Activated CD8-positive, alpha-beta T cell treated with anti-CD3 and anti-CD28 coated beads for 36 hours (primary cell): ENCODE results near the gene CAPN12. TPM values are rescaled to one million over a fixed set of nuclear protein-coding genes. Genes with fewer than 3 reads are reported as not detected.

ENCODE experiments used
- ATAC-seq: fragments of 200-7000 bp; cut with Tn5 transposase; one replicate; pipeline ENCODE4 v1.10.0; 2021; ENCODE audit warnings: mild to moderate bottlenecking, moderate library complexity
- CTCF ChIA-PET: fragments of 350-600 bp; sonication (Branson Sonifier 250); formaldehyde crosslinking; loops from one replicate; lab custom pipeline; 2021; ENCODE audit warnings: antibody characterized with exemption; lab: Charles Lee
- POLR2A ChIA-PET: fragments of 350-600 bp; sonication (Branson Sonifier 250); formaldehyde crosslinking; loops from one replicate; lab custom pipeline; 2021; ENCODE audit warnings: antibody characterized with exemption; lab: Charles Lee
- DNase-seq: peaks from one replicate; pipeline ENCODE4 v3.0.0-alpha.2; 2020
- H3K27ac Mint-ChIP-seq: one replicate; pipeline ENCODE4 v1.8.0; 2021; ENCODE audit warnings: mild to moderate bottlenecking, mixed read lengths
- H3K27me3 Mint-ChIP-seq: one replicate; pipeline ENCODE4 v1.8.0; 2021; ENCODE audit warnings: mixed read lengths
- H3K36me3 Mint-ChIP-seq: one replicate; pipeline ENCODE4 v1.8.0; 2021; ENCODE audit warnings: low read depth, mixed read lengths
- H3K4me1 Mint-ChIP-seq: one replicate; pipeline ENCODE4 v1.8.0; 2021; ENCODE audit warnings: low read depth, mixed read lengths
- H3K4me3 Mint-ChIP-seq: one replicate; pipeline ENCODE4 v1.8.0; 2021; ENCODE audit warnings: mild to moderate bottlenecking, moderate library complexity, mixed read lengths
- H3K9me3 Mint-ChIP-seq: one replicate; pipeline ENCODE4 v1.8.0; 2021; ENCODE audit warnings: mixed read lengths
- CTCF ChIP-seq: fragments of 200-600 bp; IDR thresholded peaks from one replicate; pipeline ENCODE4 v1.8.0; 2022; ENCODE audit warnings: antibody characterized with exemption, mild to moderate bottlenecking
- intact Hi-C: fragments of 100-400 bp; cut with micrococcal nuclease; formaldehyde crosslinking; loops from one replicate; pipeline ENCODE4 v1.10.0; 2022
- total RNA-seq, 2 experiments: library from RNA; stranded (reverse); gene quantifications; one replicate each; pipeline ENCODE4 v1.2.3, GENCODE V29; 2021

CAPN12 gene
- total RNA-seq, 2 experiments from 2014 or later: 19.6 to 22.7 TPM

- CTCF ChIA-PET: no interaction called here
- Mint-ChIP-seq H3K36me3 (no peaks in the 10 kb centered on the region), H3K27me3 (peaks cover 4% of the 10 kb centered on the region), H3K9me3 (no peaks in the 10 kb centered on the region), H3K4me1 (peaks cover 44% of the 10 kb centered on the region), H3K27ac (peak overlapping the region; percentile 20), H3K4me3 (peak overlapping the region; percentile 64)
- peak; percentile 86 for DNase-seq
- intact Hi-C loops: loop anchor here (10.0 kb wide), 2 partner anchors 108 to 198 kb away; partner anchors contain the start of genes HNRNPL, MRPS12 and SARS2
- POLR2A ChIA-PET: interaction anchor here (0.7 to 1.3 kb wide), 2 partner anchors 104 to 142 kb away, joined by 3 read pairs; no protein-coding TSS in a partner anchor
- TF ChIP-seq CTCF: no peak
- ATAC-seq: peak; percentile 53
Observed at GRCh38 chr19:38736413-38737280, 7.6 kb downstream of the CAPN12 start.

- peaks cover 4% of the 10 kb centered on the region for H3K27me3 Mint-ChIP-seq
- H3K27ac Mint-ChIP-seq: no peak overlapping the region
- ATAC-seq (peak; percentile 49), DNase-seq (peak; percentile 88)
- POLR2A ChIA-PET: interaction anchor here (1.3 kb wide), 2 partner anchors 105 to 113 kb away, joined by 3 to 4 read pairs; partner anchors contain the start of gene HNRNPL
- no peaks in the 10 kb centered on the region for H3K9me3 Mint-ChIP-seq
- peaks cover 44% of the 10 kb centered on the region for H3K4me1 Mint-ChIP-seq
- no peak for TF ChIP-seq CTCF
- intact Hi-C loops: loop anchor here (10.0 kb wide), 2 partner anchors 109 to 199 kb away; partner anchors contain the start of genes HNRNPL, MRPS12 and SARS2
- H3K36me3 Mint-ChIP-seq: no peaks in the 10 kb centered on the region
- peak overlapping the region; percentile 64 for H3K4me3 Mint-ChIP-seq
- CTCF ChIA-PET: no interaction called here
Observed at GRCh38 chr19:38736036-38736412, 8.2 kb downstream of the CAPN12 start.

GRCh38 chr19:38735257-38735686 is 9.0 kb downstream of the CAPN12 start:
- H3K27me3 Mint-ChIP-seq: peaks cover 4% of the 10 kb centered on the region
- peaks cover 4% of the 10 kb centered on the region for H3K36me3 Mint-ChIP-seq
- H3K4me3 Mint-ChIP-seq: peak overlapping the region; percentile 68
- intact Hi-C loops: loop anchor here (10.0 kb wide), 2 partner anchors 110 to 200 kb away; partner anchors contain the start of genes HNRNPL, MRPS12 and SARS2
- TF ChIP-seq CTCF: no peak
- peaks cover 44% of the 10 kb centered on the region for H3K4me1 Mint-ChIP-seq
- ChIA-PET CTCF (interaction anchor here (0.8 to 1.4 kb wide), 3 partner anchors 100 to 195 kb away, joined by 3 to 12 read pairs (median 4); partner anchors contain the start of genes MRPS12 and SARS2), POLR2A (interaction anchor here (0.5 to 1.3 kb wide), 4 partner anchors 13 to 117 kb away, joined by 3 to 4 read pairs (median 3); partner anchors contain the start of genes ACTN4, HNRNPL and MAP4K1)
- DNase-seq: peak; percentile 50
- no peaks in the 10 kb centered on the region for H3K9me3 Mint-ChIP-seq
- peak; percentile 12 for ATAC-seq
- peak overlapping the region; percentile 77 for H3K27ac Mint-ChIP-seq

GRCh38 chr19:38734426-38735256 is 9.6 kb downstream of the CAPN12 start:
- POLR2A ChIA-PET: interaction anchor here (0.5 to 1.4 kb wide), 6 partner anchors 13 to 129 kb away, joined by 3 to 5 read pairs (median 4); partner anchors contain the start of genes ACTN4, HNRNPL and MAP4K1
- CTCF ChIA-PET: interaction anchor here (0.8 to 1.4 kb wide), 4 partner anchors 100 to 332 kb away, joined by 3 to 12 read pairs (median 4); partner anchors contain the start of genes FAM98C, MRPS12 and SARS2
- peaks cover 8% of the 10 kb centered on the region for H3K36me3 Mint-ChIP-seq
- H3K27ac Mint-ChIP-seq: peak overlapping the region; percentile 77
- H3K4me1 Mint-ChIP-seq: peaks cover 44% of the 10 kb centered on the region
- TF ChIP-seq CTCF: no peak
- DNase-seq: peak; percentile 65
- no peaks in the 10 kb centered on the region for H3K9me3 Mint-ChIP-seq
- peak; percentile 45 for ATAC-seq
- intact Hi-C loops: loop anchor here (10.0 kb wide), 2 partner anchors 110 to 200 kb away; partner anchors contain the start of genes HNRNPL, MRPS12 and SARS2
- peak overlapping the region; percentile 68 for H3K4me3 Mint-ChIP-seq
- peaks cover 4% of the 10 kb centered on the region for H3K27me3 Mint-ChIP-seq
